Activated gamma-delta T cell treated with anti-CD3 and anti-CD28 coated beads, Interleukin-2, amount 50 U/mL, for 16 hours (primary cell): ENCODE data around the gene BACH2.
"Not testable (repeated sequence)": the region's sequence is repeated elsewhere in the genome, so short reads cannot be mapped to it uniquely, and the experiment has no call there.

Source experiments
- DNase-seq: peaks from one replicate; pipeline ENCODE4 v3.0.0-alpha.2; 2020; ENCODE audit warnings: low read depth

Gene BACH2

DNA sequence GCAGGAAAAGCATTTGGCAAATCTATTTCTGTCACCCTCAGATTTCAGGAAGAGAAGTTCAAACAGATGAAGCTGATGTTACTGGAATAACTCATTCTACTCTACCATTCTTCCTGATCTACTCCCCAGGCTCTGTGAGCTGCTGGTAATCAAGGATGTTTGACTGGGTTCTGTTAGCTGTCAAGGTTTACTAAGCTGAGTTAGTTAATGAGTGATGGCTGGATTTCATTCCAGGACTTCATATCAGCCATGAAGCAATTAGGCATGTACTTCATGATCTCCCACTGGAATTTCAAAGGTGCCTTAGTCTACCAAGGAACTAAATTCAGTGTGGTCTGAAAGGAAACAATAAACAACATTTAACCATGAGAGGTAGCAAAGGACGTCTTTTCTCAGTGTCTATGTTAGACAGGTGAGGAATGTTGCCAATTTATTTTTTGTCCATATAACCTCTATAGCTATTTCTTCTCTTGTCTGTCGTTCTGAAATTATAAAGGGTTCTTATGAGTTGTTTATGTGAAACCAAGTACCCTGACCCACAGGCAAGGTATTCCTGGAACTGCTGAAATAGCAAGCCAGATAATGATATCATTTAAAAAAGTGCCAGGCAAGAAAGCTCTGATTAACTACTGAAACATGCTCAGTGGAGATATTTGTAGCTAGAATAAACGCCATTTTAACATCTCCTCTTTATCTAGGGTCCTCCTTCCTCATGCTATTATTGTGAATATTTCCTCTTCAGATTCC lies 112.9 kb downstream of the BACH2 start:
- no peak for DNase-seq

DNA sequence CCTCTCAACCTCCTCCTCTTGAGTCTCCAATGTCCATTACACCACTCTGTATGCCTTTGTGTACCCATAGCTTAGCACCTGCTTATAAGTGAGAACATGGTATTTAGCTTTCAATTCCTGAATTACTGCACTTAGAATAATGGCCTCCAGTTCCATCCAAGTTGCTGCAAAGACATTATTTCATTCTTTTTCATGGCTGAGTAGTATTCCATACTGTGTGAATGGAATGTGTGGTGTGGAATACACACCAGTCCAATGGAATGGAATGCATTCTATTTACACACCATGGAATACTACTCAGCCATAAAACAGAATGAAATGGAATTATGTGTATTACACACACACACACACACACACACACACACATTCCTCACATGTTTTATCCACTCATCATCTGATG lies 116.1 kb downstream of the BACH2 start:
- no peak for DNase-seq

DNA sequence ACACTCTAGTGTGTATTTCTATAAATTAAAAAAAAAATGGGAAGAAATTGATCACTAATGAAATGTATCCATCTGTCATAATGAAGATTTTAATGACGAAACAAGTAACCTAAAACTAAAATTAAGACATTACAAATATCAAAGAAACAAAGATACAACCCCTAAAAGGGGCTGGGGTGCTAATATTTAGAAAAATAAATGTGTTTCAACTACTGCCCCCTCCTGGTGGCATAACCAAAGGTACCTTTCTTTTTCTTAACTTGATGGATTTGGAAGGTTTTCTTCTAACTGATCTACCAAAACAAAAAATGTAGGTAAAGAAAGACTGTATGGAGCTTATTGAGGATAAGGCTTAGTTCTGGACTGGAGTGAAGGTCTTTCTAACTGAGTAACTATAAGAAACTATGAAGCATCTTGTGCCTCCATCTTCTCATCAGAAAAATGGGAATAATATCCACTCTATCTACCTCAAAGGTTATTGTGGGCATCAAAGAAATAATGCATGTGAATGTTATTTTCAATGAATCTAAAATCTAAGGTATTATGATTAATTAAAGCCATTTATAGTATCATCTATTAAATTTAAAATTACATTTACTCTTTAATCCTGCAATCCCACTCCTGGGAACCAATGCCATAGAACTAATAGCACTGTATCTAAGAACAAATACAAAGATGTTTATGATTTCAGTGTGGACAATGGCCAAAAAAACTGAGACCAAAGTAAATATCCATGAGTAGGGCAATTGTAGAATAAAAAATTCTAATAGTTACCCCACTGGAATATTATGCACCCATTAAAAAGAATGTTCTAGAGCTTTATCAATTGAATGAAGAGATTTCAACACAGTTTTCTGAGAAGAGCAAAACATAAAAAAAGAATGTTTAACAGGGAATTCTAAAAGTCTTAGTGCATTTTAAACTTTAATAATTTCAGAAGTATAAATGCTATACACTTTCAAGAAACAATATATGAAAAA lies 117.2 kb downstream of the BACH2 start:
- no peak for DNase-seq

DNA sequence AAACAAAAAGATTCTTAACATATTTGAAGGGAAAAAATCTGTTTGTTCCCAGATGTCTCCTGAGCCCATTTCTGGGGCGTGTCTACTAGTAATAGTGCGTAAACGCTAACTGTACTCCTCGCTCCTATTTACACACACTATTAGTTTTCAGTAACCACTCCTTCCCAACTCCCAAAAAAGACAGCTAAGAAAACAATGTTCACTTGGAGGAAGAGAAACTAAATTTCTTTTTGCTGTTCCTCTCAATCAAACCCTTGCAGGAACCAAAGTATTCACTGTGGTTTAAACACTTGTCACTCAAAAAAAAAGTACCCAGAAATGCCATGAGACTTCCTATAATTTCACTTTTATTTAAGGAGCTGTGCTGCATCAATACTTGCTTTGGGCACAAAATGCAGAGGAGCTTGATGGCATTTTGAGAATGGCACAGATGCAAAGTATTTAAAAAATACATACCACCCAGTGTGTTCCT lies 118.2 kb downstream of the BACH2 start:
- DNase-seq = no peak

DNA sequence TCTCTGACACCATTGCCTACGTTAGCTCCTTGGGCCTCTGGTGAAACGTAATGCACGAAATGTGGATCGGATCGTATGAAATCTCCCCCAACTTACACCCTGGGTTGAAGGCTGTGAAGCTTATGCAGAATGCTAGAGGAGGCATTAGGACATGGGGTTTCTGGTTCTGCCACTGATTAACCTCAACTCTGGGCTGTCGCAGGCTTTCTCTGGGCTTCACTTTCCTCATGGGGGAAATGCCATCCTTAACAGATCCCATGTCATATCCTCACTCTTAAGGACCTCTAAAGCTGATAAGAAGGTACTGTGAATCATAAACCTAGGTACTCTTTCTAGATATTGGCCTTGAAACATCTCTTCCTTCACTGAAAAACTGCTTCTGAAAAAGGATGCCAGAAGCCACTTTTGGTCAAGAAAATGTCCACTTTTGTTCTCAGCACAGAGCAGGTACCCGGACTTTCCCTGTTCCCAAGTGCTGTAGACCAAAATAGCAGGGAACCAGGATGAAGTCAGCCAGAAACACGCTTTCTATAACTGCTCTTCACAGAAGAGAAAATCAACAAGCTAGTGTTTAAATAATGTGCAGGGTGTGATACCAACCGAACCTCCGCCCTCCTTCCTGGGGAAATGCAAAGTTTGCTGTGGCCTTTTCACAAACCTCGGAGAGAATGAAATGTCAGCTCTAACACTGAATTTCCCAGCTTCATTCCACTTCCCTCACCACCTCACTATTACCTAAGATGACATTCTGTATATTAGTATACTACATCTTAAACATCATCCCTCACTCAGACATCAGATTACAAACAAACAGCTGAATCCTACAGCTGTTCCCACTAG lies 118.9 kb downstream of the BACH2 start:
- DNase-seq = no peak

DNA sequence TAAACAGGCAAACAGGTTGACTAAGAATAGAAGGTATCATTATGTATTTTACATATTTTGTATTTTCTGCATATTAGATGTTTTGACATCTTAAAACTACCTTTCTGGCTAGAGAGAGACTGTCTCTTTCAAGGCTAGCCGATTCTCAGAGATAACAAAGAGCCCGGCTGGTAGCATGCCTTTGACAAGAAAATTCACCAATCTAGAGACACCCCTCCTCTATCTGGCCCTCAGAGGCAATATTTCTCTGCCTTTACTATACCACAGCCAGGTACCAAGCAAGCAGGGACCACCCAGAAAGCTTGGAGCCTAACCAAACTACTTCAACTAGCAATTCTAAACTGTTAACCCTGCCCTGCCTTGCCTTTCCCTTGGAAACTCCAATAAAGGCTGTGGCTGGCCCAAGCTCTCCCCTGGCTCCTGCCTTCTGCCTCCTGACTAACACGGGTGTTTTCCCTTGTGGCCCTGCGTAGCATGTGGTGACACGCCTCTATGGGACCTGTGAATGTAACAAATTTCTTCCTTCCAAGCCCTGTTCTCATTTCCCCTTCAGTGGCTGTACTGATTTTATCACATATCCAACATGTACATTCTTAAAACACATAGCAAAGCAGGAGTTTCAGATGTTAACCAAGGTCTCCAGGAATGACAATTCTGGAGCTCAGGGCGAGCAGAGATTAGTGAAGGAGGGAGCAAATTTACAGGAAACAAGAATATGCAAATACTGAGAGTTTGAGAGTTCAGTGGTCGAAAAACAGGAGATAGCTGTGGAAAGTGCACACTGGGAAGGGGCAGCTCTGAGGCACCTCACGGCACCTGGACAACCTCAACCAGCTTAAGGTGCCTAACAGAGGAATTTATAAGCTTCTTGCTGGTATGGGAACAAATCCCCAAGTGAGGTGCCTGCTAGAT lies 120.8 kb downstream of the BACH2 start:
- no peak for DNase-seq

DNA sequence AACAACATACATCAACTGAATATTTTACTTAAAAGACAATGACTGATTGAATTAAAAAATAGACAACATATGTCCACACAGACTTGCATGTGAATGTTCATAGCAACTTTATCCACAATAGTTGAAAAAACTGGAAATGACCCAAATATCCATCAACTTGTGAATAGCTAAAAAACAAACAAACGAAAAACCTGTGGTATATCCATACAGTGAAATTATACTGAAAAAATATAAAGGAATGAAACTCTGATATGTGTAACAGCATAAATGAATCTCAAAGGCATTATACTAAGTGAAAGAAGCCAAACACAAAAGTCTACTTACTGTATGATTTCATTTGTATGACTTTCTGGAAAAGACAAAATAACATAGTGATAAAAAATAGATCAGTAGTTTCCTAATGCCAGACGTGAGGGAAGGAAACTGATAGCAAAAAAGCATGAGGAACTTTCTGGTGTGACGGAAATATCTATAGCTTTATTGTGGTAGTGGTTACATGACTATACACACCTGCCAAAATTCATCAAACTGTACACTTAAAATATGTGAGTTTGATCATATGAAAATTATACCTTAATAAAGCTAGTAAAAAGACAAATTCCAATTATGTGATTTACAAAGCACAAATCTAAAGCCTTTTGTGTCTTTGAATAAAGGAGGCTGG lies 123.2 kb downstream of the BACH2 start:
- DNase-seq = no peak

DNA sequence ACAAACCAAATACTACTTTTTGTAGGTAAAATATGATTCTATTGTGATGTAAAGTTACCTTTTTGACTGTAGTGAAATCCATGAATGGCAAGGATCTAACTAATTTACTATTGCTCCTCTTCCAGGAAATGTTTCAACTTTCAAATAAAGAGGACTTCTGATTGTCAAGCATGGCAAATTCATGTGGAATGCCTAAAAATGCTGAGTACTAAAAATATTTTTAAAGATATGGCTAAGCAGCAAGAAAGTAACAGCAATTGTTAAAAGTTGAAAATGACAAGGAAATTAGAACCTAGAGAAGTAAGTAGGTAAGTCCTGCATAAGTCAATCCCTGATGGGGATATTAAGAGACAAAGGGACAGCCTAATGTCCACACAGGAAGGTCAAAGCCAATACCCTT lies 126.0 kb downstream of the BACH2 start:
- no peak for DNase-seq

DNA sequence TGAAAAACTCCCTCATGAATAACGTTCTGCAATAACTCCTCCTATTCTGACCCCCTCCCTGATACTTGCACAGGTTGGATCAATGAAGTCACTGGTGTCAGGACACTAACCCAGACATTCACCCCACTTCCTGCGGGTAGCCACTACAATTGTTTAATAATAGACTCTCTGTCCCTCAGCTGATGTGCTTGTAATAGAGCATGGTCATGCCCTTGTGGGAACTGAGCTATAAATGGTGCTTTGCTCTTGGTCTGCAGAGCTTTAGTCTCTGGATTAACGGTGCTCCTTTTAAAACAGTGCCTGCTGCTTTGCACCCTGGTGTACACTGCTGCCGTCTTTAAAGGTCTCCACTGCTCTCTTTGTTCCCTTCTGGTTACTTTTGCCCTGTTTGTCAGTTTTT lies 127.3 kb downstream of the BACH2 start:
- no peak for DNase-seq

DNA sequence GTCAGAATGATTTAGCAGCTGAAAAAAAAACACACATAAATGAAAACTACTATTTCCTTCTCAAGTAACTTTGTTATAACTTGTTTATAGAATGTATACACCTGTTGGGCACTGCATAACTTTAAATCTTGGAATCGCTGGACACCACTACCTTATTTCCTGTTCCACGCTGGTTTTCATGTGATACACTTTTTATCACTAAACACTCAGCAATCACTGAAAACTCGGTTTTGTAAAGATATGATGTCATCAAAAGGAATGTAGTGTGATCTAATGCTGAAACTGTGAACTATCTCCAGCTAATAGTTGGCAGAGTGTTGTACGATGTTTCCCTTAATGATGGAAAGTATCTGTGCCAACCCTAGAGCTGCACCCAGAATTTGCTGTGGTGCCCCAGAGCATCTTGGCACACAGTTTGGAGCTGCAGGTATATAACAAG lies 127.9 kb downstream of the BACH2 start:
- DNase-seq = no peak

DNA sequence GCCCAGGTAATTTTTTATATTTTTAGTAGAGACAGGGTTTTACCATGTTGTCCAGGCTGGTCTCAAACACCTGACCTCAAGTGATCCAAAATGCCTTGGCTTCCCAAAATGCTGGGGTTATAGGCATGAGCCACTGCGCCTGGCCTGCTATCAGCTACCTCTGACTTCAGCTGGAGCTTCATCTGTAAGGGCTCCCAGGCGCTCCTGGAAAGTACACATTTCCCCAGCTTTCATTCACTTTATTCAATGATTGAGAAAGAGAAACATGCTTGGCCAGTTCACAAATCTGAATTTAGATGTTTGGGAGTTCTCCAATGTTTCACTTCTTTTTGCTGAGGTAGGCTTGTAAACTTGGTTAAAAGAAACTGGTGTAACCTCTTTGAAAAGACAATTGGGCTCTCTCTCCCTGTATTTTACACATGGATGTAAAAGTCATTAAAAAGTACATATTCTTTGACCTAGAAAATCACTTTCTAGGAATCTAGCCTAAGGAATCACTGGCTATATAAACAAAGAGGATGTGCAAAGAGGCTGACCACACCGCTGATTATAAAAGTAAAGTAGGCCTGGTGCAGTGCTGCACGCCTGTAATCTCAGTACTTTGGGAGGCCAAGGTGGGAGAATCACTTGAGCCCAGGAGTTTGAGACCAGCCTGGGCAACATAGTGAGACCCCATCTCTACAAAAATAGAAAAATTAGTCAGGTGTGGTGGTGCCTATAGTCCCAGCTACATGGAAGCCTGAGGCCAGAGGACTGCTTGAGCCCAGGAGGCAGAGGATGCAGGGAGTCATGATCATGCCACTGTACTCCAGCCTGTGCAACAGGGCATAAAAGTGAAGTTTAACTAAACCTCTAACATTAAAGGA lies 128.9 kb downstream of the BACH2 start:
- no peak for DNase-seq

DNA sequence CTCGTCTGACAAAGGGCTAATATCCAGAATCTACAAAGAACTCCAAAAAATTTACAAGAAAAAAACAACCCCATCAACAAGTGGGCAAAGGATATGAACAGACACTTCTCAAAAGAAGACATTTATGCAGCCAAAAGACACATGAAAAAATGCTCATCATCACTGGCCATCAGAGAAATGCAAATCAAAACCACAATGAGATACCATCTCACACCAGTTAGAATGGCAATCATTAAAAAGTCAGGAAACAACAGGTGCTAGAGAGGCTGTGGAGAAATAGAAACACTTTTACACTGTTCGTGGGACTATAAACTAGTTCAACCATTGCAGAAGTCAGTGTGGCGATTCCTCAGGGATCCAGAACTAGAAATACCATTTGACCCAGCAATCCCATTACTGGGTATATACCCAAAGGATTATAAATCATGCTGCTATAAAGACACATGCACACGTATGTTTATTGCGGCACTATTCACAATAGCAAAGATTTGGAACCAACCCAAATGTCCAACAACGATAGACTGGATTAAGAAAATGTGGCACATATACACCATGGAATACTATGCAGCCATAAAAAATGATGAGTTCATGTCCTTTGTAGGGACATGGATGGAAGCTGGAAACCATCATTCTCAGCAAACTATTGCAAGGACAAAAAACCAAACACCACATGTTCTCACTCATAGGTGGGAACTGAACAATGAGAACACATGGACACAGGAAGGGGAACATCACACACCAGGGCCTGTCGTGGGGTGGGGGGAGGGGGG lies 130.3 kb downstream of the BACH2 start:
- not testable (repeated sequence) for DNase-seq

DNA sequence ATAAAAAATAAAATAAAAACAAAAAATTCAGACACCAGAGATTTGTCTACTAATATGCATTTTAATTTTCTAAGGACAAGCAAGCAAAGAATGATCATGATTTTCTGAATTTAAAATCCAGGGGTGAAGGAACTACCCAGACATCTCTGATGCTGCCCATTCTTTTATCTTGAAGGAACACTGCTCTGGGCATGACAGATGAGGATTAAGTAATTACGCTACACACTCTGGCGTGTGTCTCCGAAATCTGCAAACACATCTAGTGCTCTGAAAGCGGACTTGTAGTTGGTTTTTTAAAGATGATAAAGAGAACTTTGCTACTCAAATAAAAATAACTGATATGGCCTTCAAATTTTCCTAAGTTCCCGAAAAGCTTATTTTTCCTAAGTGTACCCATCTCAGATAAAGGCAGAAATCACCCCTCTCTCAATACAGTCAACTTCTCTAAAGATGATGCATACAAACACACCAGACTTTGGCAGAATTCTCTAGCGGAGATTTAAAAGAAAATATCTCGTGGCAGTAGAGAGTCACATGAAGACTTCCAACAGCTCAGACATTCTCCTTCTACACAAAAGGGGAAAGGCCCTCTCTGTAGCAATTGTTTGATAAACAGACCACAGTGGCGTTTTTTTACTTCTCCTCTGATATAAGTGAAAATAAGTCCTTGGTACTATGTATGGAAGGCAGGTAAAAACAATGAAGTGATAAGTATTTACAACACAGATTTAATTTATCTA lies 133.8 kb downstream of the BACH2 start:
- DNase-seq = no peak

DNA sequence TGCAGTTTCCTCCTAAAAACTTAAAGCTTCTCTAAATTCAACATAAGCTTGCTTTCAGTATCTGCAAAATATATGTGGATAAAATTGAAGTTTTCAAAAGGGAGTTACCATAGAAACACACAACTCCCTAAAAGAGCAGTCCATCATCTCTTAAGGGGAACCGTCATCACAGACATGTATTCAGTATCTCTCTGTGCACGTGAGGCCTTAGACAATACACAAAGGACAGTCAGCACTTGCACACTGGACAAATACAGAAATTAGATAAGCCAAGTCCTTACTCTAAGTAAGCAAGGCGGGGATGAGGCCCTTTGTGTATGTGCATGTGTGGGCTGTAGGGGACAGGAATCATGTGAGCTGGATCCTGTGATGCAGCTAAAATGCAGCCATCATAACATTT lies 136.6 kb downstream of the BACH2 start:
- DNase-seq = no peak

DNA sequence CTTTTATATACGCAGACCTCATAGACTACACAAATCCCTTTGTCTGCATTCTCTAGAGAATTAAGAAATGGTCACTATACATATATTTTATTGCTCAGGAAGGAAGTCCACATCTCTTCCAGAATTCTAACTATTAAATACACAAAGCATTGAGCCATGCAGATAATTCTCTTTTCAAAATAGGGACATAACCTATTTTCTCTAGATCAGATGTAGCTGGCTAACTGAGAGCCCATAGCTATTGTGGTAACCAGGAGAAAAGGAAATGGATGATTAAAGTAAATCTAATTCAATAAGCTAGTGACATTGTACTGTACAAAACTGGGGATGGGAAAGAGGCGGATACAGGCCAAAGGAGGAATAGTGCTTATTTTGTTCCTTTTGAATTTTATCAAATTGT lies 137.2 kb downstream of the BACH2 start:
- DNase-seq = no peak

DNA sequence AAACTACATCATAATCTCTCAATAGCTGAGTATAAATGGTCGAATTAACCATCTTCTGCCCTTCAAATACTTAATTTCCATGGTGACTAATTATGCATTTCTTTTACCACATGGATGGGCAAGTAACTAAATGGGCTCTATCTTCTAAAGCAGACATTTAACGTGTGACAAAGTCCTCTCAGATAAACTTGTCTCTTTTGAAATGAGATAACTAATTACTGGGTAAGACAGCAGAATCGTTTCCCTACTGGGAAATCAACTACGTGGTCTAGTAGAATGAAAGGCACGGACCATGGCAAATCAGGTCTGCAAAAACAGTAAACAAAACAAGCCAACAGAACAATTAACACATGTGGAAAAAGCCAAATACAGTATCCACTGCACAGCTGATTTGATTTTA lies 137.7 kb downstream of the BACH2 start:
- no peak for DNase-seq

DNA sequence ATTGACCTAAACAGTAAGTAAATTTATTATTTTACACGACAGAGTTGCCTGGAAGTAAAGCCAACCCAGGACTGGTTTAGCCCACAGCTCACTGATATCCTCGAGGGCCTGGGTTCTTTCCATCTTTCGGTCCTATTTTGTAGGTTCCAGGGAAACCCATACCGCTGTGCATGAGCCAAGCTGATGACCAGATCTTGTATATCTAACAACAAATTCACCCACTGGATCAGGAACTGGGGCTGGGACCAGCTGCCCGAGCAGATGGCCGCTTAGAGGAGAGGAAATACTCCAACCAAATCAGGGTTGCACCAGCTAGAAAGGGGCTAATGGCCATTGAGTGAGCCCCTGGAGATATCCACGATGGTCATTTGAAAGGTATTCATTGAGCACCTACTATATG lies 139.2 kb downstream of the BACH2 start:
- DNase-seq = no peak

DNA sequence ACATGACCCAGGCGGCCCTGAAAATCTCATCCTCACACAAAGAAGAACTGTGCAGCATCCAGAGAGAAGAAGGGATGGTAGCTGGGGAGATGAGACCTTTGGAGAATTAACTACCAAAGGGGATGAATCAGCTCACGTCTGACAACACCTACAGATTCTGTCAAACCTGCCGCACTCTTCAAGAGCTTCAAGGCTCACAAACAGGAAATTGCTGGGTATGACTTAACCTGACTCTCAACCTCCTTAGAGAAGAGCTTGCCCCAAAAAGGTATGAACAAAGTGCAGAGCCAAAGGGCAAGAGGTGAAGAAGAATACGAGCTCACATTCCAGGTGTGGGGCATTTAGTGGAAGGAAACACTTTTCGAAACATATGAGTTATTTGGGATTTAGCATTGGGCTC lies 139.8 kb downstream of the BACH2 start:
- DNase-seq = peak; percentile 22
